Measurements from ENCODE around the gene ZFAND3.

The ZFAND3 gene

GRCh38 chr6:37922563-37922962 is 103.0 kb downstream of the ZFAND3 start:
- no peaks in the 10 kb centered on the region for H3K36me3 ChIP-seq (ENCODE audit: control insufficient read depth, insufficient read depth, low read length)
- H3K9ac ChIP-seq (ENCODE audit: low read length) = no peak overlapping the region
- no peaks in the 10 kb centered on the region for H3K27me3 ChIP-seq (ENCODE audit: control insufficient read depth, insufficient read depth, low read length)
- H3K27ac ChIP-seq (ENCODE audit: low read depth, low read length) = no peak overlapping the region
- no peaks in the 10 kb centered on the region for H3K4me1 ChIP-seq (ENCODE audit: control insufficient read depth, insufficient read depth, low read length)
- no peak overlapping the region for H3K4me3 ChIP-seq (ENCODE audit: low read length)

- Histone ChIP-seq H3K9ac (ENCODE audit: low read length) (no peak overlapping the region), H3K4me3 (ENCODE audit: low read length) (no peak overlapping the region), H3K27me3 (ENCODE audit: control insufficient read depth, insufficient read depth, low read length) (no peaks in the 10 kb centered on the region), H3K36me3 (ENCODE audit: control insufficient read depth, insufficient read depth, low read length) (no peaks in the 10 kb centered on the region), H3K4me1 (ENCODE audit: control insufficient read depth, insufficient read depth, low read length) (no peaks in the 10 kb centered on the region), H3K27ac (ENCODE audit: low read depth, low read length) (no peak overlapping the region)
Observed at GRCh38 chr6:37923514-37923913, 104.0 kb downstream of the ZFAND3 start.

- Histone ChIP-seq H3K4me3 (ENCODE audit: low read length) (no peak overlapping the region), H3K27ac (ENCODE audit: low read depth, low read length) (no peak overlapping the region), H3K4me1 (ENCODE audit: control insufficient read depth, insufficient read depth, low read length) (no peaks in the 10 kb centered on the region), H3K36me3 (ENCODE audit: control insufficient read depth, insufficient read depth, low read length) (no peaks in the 10 kb centered on the region), H3K9ac (ENCODE audit: low read length) (no peak overlapping the region), H3K27me3 (ENCODE audit: control insufficient read depth, insufficient read depth, low read length) (no peaks in the 10 kb centered on the region)
Observed at GRCh38 chr6:37926661-37927060, 107.1 kb downstream of the ZFAND3 start.

- Histone ChIP-seq H3K9ac (ENCODE audit: low read length) (no peak overlapping the region), H3K4me1 (ENCODE audit: control insufficient read depth, insufficient read depth, low read length) (no peaks in the 10 kb centered on the region), H3K27ac (ENCODE audit: low read depth, low read length) (no peak overlapping the region), H3K4me3 (ENCODE audit: low read length) (no peak overlapping the region), H3K36me3 (ENCODE audit: control insufficient read depth, insufficient read depth, low read length) (no peaks in the 10 kb centered on the region), H3K27me3 (ENCODE audit: control insufficient read depth, insufficient read depth, low read length) (no peaks in the 10 kb centered on the region)
Observed at GRCh38 chr6:37928217-37928616, 108.7 kb downstream of the ZFAND3 start.

GRCh38 chr6:37930288-37930971 is 110.9 kb downstream of the ZFAND3 start:
- no peak overlapping the region for H3K9ac ChIP-seq (ENCODE audit: low read length)
- H3K4me1 ChIP-seq (ENCODE audit: control insufficient read depth, insufficient read depth, low read length) = peaks cover 2% of the 10 kb centered on the region
- H3K27me3 ChIP-seq (ENCODE audit: control insufficient read depth, insufficient read depth, low read length) = no peaks in the 10 kb centered on the region
- H3K27ac ChIP-seq (ENCODE audit: low read depth, low read length) = no peak overlapping the region
- H3K4me3 ChIP-seq (ENCODE audit: low read length) = no peak overlapping the region
- no peaks in the 10 kb centered on the region for H3K36me3 ChIP-seq (ENCODE audit: control insufficient read depth, insufficient read depth, low read length)

GRCh38 chr6:37931066-37931465 is 111.5 kb downstream of the ZFAND3 start:
- Histone ChIP-seq H3K27ac (ENCODE audit: low read depth, low read length) (no peak overlapping the region), H3K4me3 (ENCODE audit: low read length) (no peak overlapping the region), H3K27me3 (ENCODE audit: control insufficient read depth, insufficient read depth, low read length) (no peaks in the 10 kb centered on the region), H3K9ac (ENCODE audit: low read length) (no peak overlapping the region), H3K4me1 (ENCODE audit: control insufficient read depth, insufficient read depth, low read length) (peaks cover 2% of the 10 kb centered on the region), H3K36me3 (ENCODE audit: control insufficient read depth, insufficient read depth, low read length) (no peaks in the 10 kb centered on the region)

- Histone ChIP-seq H3K9ac (ENCODE audit: low read length) (no peak overlapping the region), H3K4me1 (ENCODE audit: control insufficient read depth, insufficient read depth, low read length) (peaks cover 2% of the 10 kb centered on the region), H3K27me3 (ENCODE audit: control insufficient read depth, insufficient read depth, low read length) (no peaks in the 10 kb centered on the region), H3K27ac (ENCODE audit: low read depth, low read length) (no peak overlapping the region), H3K4me3 (ENCODE audit: low read length) (no peak overlapping the region), H3K36me3 (ENCODE audit: control insufficient read depth, insufficient read depth, low read length) (no peaks in the 10 kb centered on the region)
Observed at GRCh38 chr6:37934276-37934675, 114.7 kb downstream of the ZFAND3 start.

- Histone ChIP-seq H3K9ac (ENCODE audit: low read length) (no peak overlapping the region), H3K4me1 (ENCODE audit: control insufficient read depth, insufficient read depth, low read length) (peaks cover 6% of the 10 kb centered on the region), H3K36me3 (ENCODE audit: control insufficient read depth, insufficient read depth, low read length) (no peaks in the 10 kb centered on the region), H3K27me3 (ENCODE audit: control insufficient read depth, insufficient read depth, low read length) (no peaks in the 10 kb centered on the region), H3K4me3 (ENCODE audit: low read length) (no peak overlapping the region), H3K27ac (ENCODE audit: low read depth, low read length) (no peak overlapping the region)
Observed at GRCh38 chr6:37936150-37936549, 116.6 kb downstream of the ZFAND3 start.

- Histone ChIP-seq H3K27ac (ENCODE audit: low read depth, low read length) (no peak overlapping the region), H3K36me3 (ENCODE audit: control insufficient read depth, insufficient read depth, low read length) (no peaks in the 10 kb centered on the region), H3K27me3 (ENCODE audit: control insufficient read depth, insufficient read depth, low read length) (no peaks in the 10 kb centered on the region), H3K9ac (ENCODE audit: low read length) (no peak overlapping the region), H3K4me3 (ENCODE audit: low read length) (no peak overlapping the region), H3K4me1 (ENCODE audit: control insufficient read depth, insufficient read depth, low read length) (peaks cover 6% of the 10 kb centered on the region)
Observed at GRCh38 chr6:37936906-37937305, 117.4 kb downstream of the ZFAND3 start.

- Histone ChIP-seq H3K4me3 (ENCODE audit: low read length) (no peak overlapping the region), H3K27ac (ENCODE audit: low read depth, low read length) (no peak overlapping the region), H3K36me3 (ENCODE audit: control insufficient read depth, insufficient read depth, low read length) (no peaks in the 10 kb centered on the region), H3K4me1 (ENCODE audit: control insufficient read depth, insufficient read depth, low read length) (peaks cover 7% of the 10 kb centered on the region), H3K27me3 (ENCODE audit: control insufficient read depth, insufficient read depth, low read length) (no peaks in the 10 kb centered on the region), H3K9ac (ENCODE audit: low read length) (no peak overlapping the region)
Observed at GRCh38 chr6:37938909-37939308, 119.4 kb downstream of the ZFAND3 start.

- no peak overlapping the region for H3K27ac ChIP-seq (ENCODE audit: low read depth, low read length)
- H3K4me1 ChIP-seq (ENCODE audit: control insufficient read depth, insufficient read depth, low read length) = peaks cover 7% of the 10 kb centered on the region
- no peak overlapping the region for H3K4me3 ChIP-seq (ENCODE audit: low read length)
- no peaks in the 10 kb centered on the region for H3K27me3 ChIP-seq (ENCODE audit: control insufficient read depth, insufficient read depth, low read length)
- no peak overlapping the region for H3K9ac ChIP-seq (ENCODE audit: low read length)
- H3K36me3 ChIP-seq (ENCODE audit: control insufficient read depth, insufficient read depth, low read length) = no peaks in the 10 kb centered on the region
Observed at GRCh38 chr6:37940074-37940847, 120.7 kb downstream of the ZFAND3 start.

GRCh38 chr6:37941871-37942270 is 122.3 kb downstream of the ZFAND3 start:
- H3K36me3 ChIP-seq (ENCODE audit: control insufficient read depth, insufficient read depth, low read length) = no peaks in the 10 kb centered on the region
- no peak overlapping the region for H3K27ac ChIP-seq (ENCODE audit: low read depth, low read length)
- no peak overlapping the region for H3K4me3 ChIP-seq (ENCODE audit: low read length)
- no peaks in the 10 kb centered on the region for H3K27me3 ChIP-seq (ENCODE audit: control insufficient read depth, insufficient read depth, low read length)
- H3K4me1 ChIP-seq (ENCODE audit: control insufficient read depth, insufficient read depth, low read length) = peaks cover 7% of the 10 kb centered on the region
- H3K9ac ChIP-seq (ENCODE audit: low read length) = no peak overlapping the region
